Renal pelvis (tissue), 12 donors: Measurements from ENCODE around the gene CRTAC1. TPM values are rescaled to one million over a fixed set of nuclear protein-coding genes. Genes with fewer than 3 reads are reported as not detected.

Experiments
- DNase-seq: peaks from one replicate; pipeline ENCODE4 v3.0.0-alpha.2; 2013
- long read RNA-seq, 16 experiments: transcript quantifications; one replicate each; lab custom pipeline, GENCODE V29; 2026
- polyA plus RNA-seq, 3 donors: library from polyadenylated mRNA; unstranded; fragments of 120-200 nt; gene quantifications; one replicate each; pipeline ENCODE4 v1.2.1, GENCODE V29; 2013; ENCODE audit not compliant: insufficient read length in 3 of 3

The CRTAC1 gene
- 10 to 100 TPM; 23.0 to 43.8 (median 30.6) TPM for polyA plus RNA-seq
- long read RNA-seq, donor 1, transcript CRTAC1-203 (15 exons, 2,890 nt): major isoform, 8 of 8 reads
- long read RNA-seq, donor 1, partial matches to known transcripts: 0 of 8 reads
- long read RNA-seq, donor 1, other reads (novel, unspliced or antisense): 0 of 8 reads
- long read RNA-seq, donor 2, transcript CRTAC1-203 (15 exons, 2,890 nt): major isoform, 10 of 10 reads
- long read RNA-seq, donor 2, partial matches to known transcripts: 0 of 10 reads
- long read RNA-seq, donor 2, other reads (novel, unspliced or antisense): 0 of 10 reads
- long read RNA-seq, donor 3, transcript CRTAC1-203 (15 exons, 2,890 nt): major isoform, 9 of 9 reads
- long read RNA-seq, donor 3, partial matches to known transcripts: 0 of 9 reads
- long read RNA-seq, donor 3, other reads (novel, unspliced or antisense): 0 of 9 reads
- long read RNA-seq, donor 4, transcript CRTAC1-203 (15 exons, 2,890 nt): major isoform, 15 of 15 reads
- long read RNA-seq, donor 4, partial matches to known transcripts: 0 of 15 reads
- long read RNA-seq, donor 4, other reads (novel, unspliced or antisense): 0 of 15 reads
- long read RNA-seq, donor 5, partial matches to known transcripts: 0 of 4 reads
- long read RNA-seq, donor 5, other reads (novel, unspliced or antisense): 0 of 4 reads
- long read RNA-seq, donor 6, transcript CRTAC1-203 (15 exons, 2,890 nt): major isoform, 8 of 8 reads
- long read RNA-seq, donor 6, partial matches to known transcripts: 0 of 8 reads
- long read RNA-seq, donor 6, other reads (novel, unspliced or antisense): 0 of 8 reads
- long read RNA-seq, donor 7, transcript CRTAC1-203 (15 exons, 2,890 nt): major isoform, 12 of 12 reads
- long read RNA-seq, donor 7, partial matches to known transcripts: 0 of 12 reads
- long read RNA-seq, donor 7, other reads (novel, unspliced or antisense): 0 of 12 reads
- long read RNA-seq, donor 8: 0 reads
- long read RNA-seq, donor 9, transcript CRTAC1-203 (15 exons, 2,890 nt): major isoform, 5 of 6 reads
- long read RNA-seq, donor 9, partial matches to known transcripts: 0 of 6 reads
- long read RNA-seq, donor 9, other reads (novel, unspliced or antisense): 0 of 6 reads
- long read RNA-seq, donor 10, transcript CRTAC1-203 (15 exons, 2,890 nt): major isoform, 6 of 6 reads
- long read RNA-seq, donor 10, partial matches to known transcripts: 0 of 6 reads
- long read RNA-seq, donor 10, other reads (novel, unspliced or antisense): 0 of 6 reads
- long read RNA-seq, donor 11, transcript CRTAC1-203 (15 exons, 2,890 nt): major isoform, 8 of 14 reads
- long read RNA-seq, donor 11, partial matches to known transcripts: 6 of 14 reads
- long read RNA-seq, donor 11, other reads (novel, unspliced or antisense): 0 of 14 reads
- long read RNA-seq, donor 12, transcript CRTAC1-203 (15 exons, 2,890 nt): major isoform, 15 of 15 reads
- long read RNA-seq, donor 12, partial matches to known transcripts: 0 of 15 reads
- long read RNA-seq, donor 12, other reads (novel, unspliced or antisense): 0 of 15 reads
- long read RNA-seq, donor 13, partial matches to known transcripts: 0 of 4 reads
- long read RNA-seq, donor 13, other reads (novel, unspliced or antisense): 0 of 4 reads
- long read RNA-seq, donor 14: 0 reads
- long read RNA-seq, donor 15, transcript CRTAC1-203 (15 exons, 2,890 nt): major isoform, 11 of 11 reads
- long read RNA-seq, donor 15, partial matches to known transcripts: 0 of 11 reads
- long read RNA-seq, donor 15, other reads (novel, unspliced or antisense): 0 of 11 reads
- long read RNA-seq, donor 16, transcript CRTAC1-203 (15 exons, 2,890 nt): major isoform, 6 of 6 reads
- long read RNA-seq, donor 16, partial matches to known transcripts: 0 of 6 reads
- long read RNA-seq, donor 16, other reads (novel, unspliced or antisense): 0 of 6 reads

- peak; percentile 88 for DNase-seq
Measured at GRCh38 chr10:98030093-98030821, at the start of gene CRTAC1. Gene CRTAC1 (minus strand): TSS chr10:98030621. CDS start chr10:98030472, 149 bp downstream.

GRCh38 chr10:98078774-98079173 lies 48.4 kb upstream of the CRTAC1 start:
- DNase-seq: no peak

- no peak for DNase-seq
Measured at GRCh38 chr10:98077223-98077622, 46.8 kb upstream of the CRTAC1 start.

- no peak for DNase-seq
Measured at GRCh38 chr10:98076086-98076485, 45.7 kb upstream of the CRTAC1 start.

- DNase-seq: peak; percentile 37
Measured at GRCh38 chr10:98074315-98074911, 44.0 kb upstream of the CRTAC1 start.

- DNase-seq: no peak
Measured at GRCh38 chr10:98067165-98067564, 36.7 kb upstream of the CRTAC1 start.

GRCh38 chr10:98063740-98064027 lies 33.3 kb upstream of the CRTAC1 start:
- DNase-seq: no peak

- no peak for DNase-seq
Measured at GRCh38 chr10:98062424-98062823, 32.0 kb upstream of the CRTAC1 start.

GRCh38 chr10:98060079-98060478 lies 29.7 kb upstream of the CRTAC1 start:
- no peak for DNase-seq

- DNase-seq: no peak
Measured at GRCh38 chr10:98058295-98058694, 27.9 kb upstream of the CRTAC1 start.

GRCh38 chr10:98055841-98056516 lies 25.6 kb upstream of the CRTAC1 start:
- peak; percentile 34 for DNase-seq

- DNase-seq: no peak
Measured at GRCh38 chr10:98047009-98047741, 16.8 kb upstream of the CRTAC1 start.

- DNase-seq: peak; percentile 42
Measured at GRCh38 chr10:98045785-98046389, 15.5 kb upstream of the CRTAC1 start.

- peak; percentile 56 for DNase-seq
Measured at GRCh38 chr10:98041352-98042043, 11.1 kb upstream of the CRTAC1 start.

- no peak for DNase-seq
Measured at GRCh38 chr10:98039690-98040381, 9.4 kb upstream of the CRTAC1 start.

- DNase-seq: no peak
Measured at GRCh38 chr10:98038288-98038687, 7.9 kb upstream of the CRTAC1 start.

GRCh38 chr10:98035599-98035998 lies 5.2 kb upstream of the CRTAC1 start:
- no peak for DNase-seq
